Tibial artery (tissue), 4 donors: ENCODE measurements around the gene ACTL7A.

Experiments
- DNase-seq, 2 donors: peaks; one replicate each; pipeline ENCODE4 v3.0.0-alpha.2; 2019
- H3K27ac ChIP-seq, 2 donors: fragments of 200-600 bp; sonication (generic) in 1 of 2; 1 replicate in 1 of 2; 2 replicates in 1 of 2; pipeline ENCODE4 v1.5.1; 2018 to 2019; ENCODE audit warnings: mild to moderate bottlenecking in 1 of 2
- H3K27me3 ChIP-seq, 2 donors: fragments of 200-600 bp; sonication (generic) in 1 of 2; one replicate each; pipeline versions ENCODE4 v1.5.1 to v1.6.0; 2016 to 2019
- H3K36me3 ChIP-seq, 3 donors: fragments of 200-600 bp; sonication (generic) in 2 of 3; one replicate each; pipeline ENCODE4 v1.5.1; 2016 to 2019; ENCODE audit warnings: mild to moderate bottlenecking in 2 of 3
- H3K4me1 ChIP-seq, 4 donors: fragments of 200-600 bp; sonication (generic) in 2 of 4; 1 replicate in 3 of 4; 2 replicates in 1 of 4; pipeline ENCODE4 v1.5.1; 2016 to 2019
- H3K4me3 ChIP-seq, 2 donors: fragments of 200-600 bp; sonication (generic) in 1 of 2; 1 replicate in 1 of 2; 2 replicates in 1 of 2; pipeline ENCODE4 v1.5.1; 2018 to 2019; ENCODE audit warnings: mild to moderate bottlenecking in 2 of 2
- H3K9me3 ChIP-seq, 3 donors: fragments of 200-600 bp; sonication (generic) in 1 of 3; one replicate each; pipeline ENCODE4 v1.5.1; 2016 to 2019
- intact Hi-C: fragments of 100-400 bp; cut with DNase I; formaldehyde crosslinking; loops from one replicate; pipeline ENCODE4 v1.15.0; 2023; ENCODE audit warnings: low total_unique reads
- TF ChIP-seq, protein P1 (sequence below), 2 experiments: fragments of 200-600 bp in 1 of 2; fragments of 450-650 bp in 1 of 2; IDR thresholded peaks; one replicate each; pipeline ENCODE4 v1.5.1; 2017 to 2019; ENCODE audit warnings: antibody characterized with exemption in 2 of 2, mild to moderate bottlenecking in 1 of 2, moderate library complexity in 1 of 2

Gene ACTL7A

DNA sequence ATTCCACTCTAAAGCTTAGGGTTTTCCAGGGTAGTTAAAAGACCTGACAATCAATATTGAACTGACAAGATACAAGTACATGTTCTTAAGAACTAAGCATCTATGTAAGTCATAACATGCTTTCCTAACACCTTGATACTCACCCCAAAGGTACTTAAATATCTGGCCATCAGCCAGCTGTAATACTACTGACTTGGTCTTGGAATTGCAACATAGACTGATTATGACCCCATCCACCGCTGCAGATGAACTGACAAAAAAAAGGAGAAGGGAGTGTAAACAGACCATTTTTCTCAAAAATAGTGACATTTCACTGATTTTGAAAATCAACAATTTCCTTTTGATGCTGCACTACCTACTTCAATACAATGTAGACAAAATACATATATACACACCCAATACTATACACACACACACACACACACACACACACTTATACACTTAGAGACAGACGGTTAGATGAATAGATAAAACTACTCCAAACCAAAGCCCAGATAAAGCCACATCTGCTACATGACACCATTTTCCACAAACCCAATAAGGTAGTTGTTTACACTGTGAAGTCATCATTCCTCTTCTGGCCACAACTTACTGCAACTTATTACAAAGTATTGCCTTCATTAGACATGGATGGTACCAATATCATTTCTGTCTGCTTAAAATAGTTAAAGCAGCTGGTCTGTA is 41.5 kb downstream of the ACTL7A start:
- Histone ChIP-seq H3K27me3 (no peaks in the 10 kb centered on the region), H3K4me1 (no peaks in the 10 kb centered on the region), H3K9me3 (no peaks in the 10 kb centered on the region), H3K4me3 (no peak overlapping the region), H3K36me3 (peaks cover 90 to 100% (median 92%) of the 10 kb centered on the region in 3 donors), H3K27ac (no peak overlapping the region)
- intact Hi-C loops = no loop called here
- DNase-seq = no peak
- TF ChIP-seq, protein P1, sequence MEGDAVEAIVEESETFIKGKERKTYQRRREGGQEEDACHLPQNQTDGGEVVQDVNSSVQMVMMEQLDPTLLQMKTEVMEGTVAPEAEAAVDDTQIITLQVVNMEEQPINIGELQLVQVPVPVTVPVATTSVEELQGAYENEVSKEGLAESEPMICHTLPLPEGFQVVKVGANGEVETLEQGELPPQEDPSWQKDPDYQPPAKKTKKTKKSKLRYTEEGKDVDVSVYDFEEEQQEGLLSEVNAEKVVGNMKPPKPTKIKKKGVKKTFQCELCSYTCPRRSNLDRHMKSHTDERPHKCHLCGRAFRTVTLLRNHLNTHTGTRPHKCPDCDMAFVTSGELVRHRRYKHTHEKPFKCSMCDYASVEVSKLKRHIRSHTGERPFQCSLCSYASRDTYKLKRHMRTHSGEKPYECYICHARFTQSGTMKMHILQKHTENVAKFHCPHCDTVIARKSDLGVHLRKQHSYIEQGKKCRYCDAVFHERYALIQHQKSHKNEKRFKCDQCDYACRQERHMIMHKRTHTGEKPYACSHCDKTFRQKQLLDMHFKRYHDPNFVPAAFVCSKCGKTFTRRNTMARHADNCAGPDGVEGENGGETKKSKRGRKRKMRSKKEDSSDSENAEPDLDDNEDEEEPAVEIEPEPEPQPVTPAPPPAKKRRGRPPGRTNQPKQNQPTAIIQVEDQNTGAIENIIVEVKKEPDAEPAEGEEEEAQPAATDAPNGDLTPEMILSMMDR (IDR thresholded peaks at IDR 0.05) = no peak

DNA sequence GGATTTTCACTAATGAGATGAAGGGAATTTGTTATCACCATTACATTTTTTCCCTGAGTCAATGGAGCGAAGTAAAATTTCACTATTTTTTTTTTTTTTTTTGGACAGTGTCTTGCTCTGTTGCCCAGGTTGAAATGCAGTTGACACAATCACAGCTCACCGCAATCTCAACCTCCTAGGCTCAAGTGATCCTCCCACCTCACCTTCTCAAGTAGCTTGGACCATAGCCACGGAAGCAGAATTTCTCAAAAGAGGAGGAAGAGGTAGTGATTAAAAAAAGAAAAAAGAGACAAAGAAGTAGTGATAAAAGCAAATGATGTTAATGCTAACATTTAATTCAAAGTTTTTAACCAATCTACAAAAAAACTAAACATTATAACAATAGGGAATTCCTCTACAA is 42.1 kb downstream of the ACTL7A start:
- no peak for DNase-seq

DNA sequence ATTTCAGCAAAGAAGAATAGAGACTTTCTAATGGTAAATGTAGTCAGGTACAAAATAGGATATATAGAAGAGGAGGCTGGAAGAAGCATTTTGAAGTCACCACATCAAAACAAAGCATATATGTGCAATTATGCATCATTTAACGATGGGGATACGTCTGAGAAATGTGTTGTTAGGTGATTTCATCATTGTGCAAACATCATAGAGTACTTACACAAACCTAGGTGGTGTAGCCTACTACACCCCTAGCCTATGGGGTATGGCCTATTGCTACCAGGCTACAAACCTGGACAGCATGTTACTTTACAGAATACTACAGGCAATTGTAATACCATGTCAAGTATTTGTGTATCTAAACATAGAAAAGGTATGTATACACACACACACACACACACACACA is 43.4 kb downstream of the ACTL7A start:
- intact Hi-C loops = no loop called here
- H3K27me3 ChIP-seq = no peaks in the 10 kb centered on the region
- no peaks in the 10 kb centered on the region for H3K4me1 ChIP-seq
- no peaks in the 10 kb centered on the region for H3K9me3 ChIP-seq
- no peak overlapping the region for H3K4me3 ChIP-seq
- H3K27ac ChIP-seq = no peak overlapping the region
- peaks cover 91 to 100% (median 94%) of the 10 kb centered on the region in 3 donors for H3K36me3 ChIP-seq
- TF ChIP-seq, protein P1 (IDR thresholded peaks at IDR 0.05) = no peak
- DNase-seq = no peak

More for the DNA sequence above, 42.1 kb downstream of the ACTL7A start:
- no peaks in the 10 kb centered on the region for H3K4me1 ChIP-seq
- no peaks in the 10 kb centered on the region for H3K27me3 ChIP-seq
- no peaks in the 10 kb centered on the region for H3K9me3 ChIP-seq
- H3K27ac ChIP-seq = no peak overlapping the region
- peaks cover 88 to 100% (median 92%) of the 10 kb centered on the region in 3 donors for H3K36me3 ChIP-seq
- intact Hi-C loops = no loop called here
- TF ChIP-seq, protein P1 (IDR thresholded peaks at IDR 0.05) = no peak
- H3K4me3 ChIP-seq = no peak overlapping the region

DNA sequence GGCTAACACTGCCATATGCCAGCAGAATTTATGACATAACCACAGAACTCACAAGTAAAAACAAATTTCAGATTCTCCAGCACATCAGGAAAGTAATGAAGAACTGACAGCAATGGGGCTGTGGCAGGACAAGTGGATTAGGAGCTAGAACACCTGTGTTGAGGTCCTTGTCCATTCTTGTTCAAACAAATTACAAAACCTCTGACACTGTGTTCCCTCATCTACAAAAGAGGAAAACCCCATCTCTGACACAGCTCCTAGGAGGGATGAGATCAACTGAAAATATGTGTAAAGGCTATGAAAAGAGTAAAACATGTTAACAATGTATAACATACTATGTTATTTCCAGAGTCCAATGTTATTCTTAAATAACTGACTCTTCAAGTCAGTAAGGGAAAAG is 48.3 kb downstream of the ACTL7A start:
- intact Hi-C loops = no loop called here
- H3K36me3 ChIP-seq = peaks cover 81 to 96% (median 85%) of the 10 kb centered on the region in 3 donors
- no peaks in the 10 kb centered on the region for H3K4me1 ChIP-seq
- no peak for DNase-seq
- H3K9me3 ChIP-seq = no peaks in the 10 kb centered on the region
- H3K4me3 ChIP-seq = no peak overlapping the region
- TF ChIP-seq, protein P1 (IDR thresholded peaks at IDR 0.05) = no peak
- H3K27me3 ChIP-seq = no peaks in the 10 kb centered on the region
- H3K27ac ChIP-seq = no peak overlapping the region

DNA sequence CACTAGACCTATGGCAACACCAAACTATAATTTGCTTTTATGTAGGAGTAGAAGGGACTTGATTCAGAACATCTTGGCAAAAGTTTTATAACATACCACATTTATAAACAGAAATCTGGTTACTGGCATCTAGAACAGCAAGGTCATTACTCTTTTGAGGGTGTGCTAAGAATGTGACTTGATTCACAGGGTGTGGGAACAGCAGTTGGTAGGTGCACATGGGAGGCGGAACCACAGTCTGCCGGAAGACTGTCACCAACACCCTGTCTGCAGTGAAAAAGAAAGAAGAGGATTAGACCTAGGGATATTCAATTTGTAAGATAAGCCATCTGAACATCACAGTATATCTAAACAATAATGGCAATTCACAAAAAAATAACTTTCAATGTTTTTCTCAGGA is 48.8 kb downstream of the ACTL7A start:
- Histone ChIP-seq H3K36me3 (peaks cover 81 to 96% (median 85%) of the 10 kb centered on the region in 3 donors), H3K9me3 (no peaks in the 10 kb centered on the region), H3K4me3 (no peak overlapping the region), H3K4me1 (no peaks in the 10 kb centered on the region), H3K27me3 (no peaks in the 10 kb centered on the region), H3K27ac (no peak overlapping the region)
- intact Hi-C loops = no loop called here
- TF ChIP-seq, protein P1 (IDR thresholded peaks at IDR 0.05) = no peak
- no peak for DNase-seq
